Spleen (tissue), 11 donors: ENCODE measurements around the gene PRMT2. TPM values are rescaled to one million over a fixed set of nuclear protein-coding genes. Genes with fewer than 3 reads are reported as not detected.
"Not testable (repeated sequence)": the region's sequence is repeated elsewhere in the genome, so short reads cannot be mapped to it uniquely, and the experiment has no call there.

Experiments used
- DNase-seq: peaks from one replicate; pipeline ENCODE4 v3.0.0-alpha.2; 2020
- H3K27ac ChIP-seq, 8 donors: fragments of 200-600 bp; sonication (generic) in 7 of 8; 1 replicate in 4 of 8; 2 replicates in 4 of 8; pipeline versions ENCODE4 v1.5.0 to v1.8.0; 2016 to 2021; ENCODE audit warnings: inconsistent platforms in 4 of 8, mild to moderate bottlenecking in 4 of 8, moderate library complexity in 1 of 8
- H3K27me3 ChIP-seq, 7 donors: fragments of 200-600 bp; sonication (generic) in 6 of 7; replicated peaks in 1 of 7; 1 replicate in 4 of 7; 2 replicates in 3 of 7; pipeline versions ENCODE4 v1.5.0 to v1.8.0; 2016 to 2021; ENCODE audit warnings: inconsistent platforms in 3 of 7, mild to moderate bottlenecking in 1 of 7
- H3K36me3 ChIP-seq, 6 donors: fragments of 200-600 bp; sonication (generic) in 5 of 6; 1 replicate in 4 of 6; 2 replicates in 2 of 6; pipeline versions ENCODE4 v1.5.0 to v1.8.0; 2016 to 2021; ENCODE audit warnings: inconsistent platforms in 2 of 6
- H3K4me1 ChIP-seq, 6 donors: fragments of 200-600 bp; sonication (generic) in 5 of 6; 1 replicate in 3 of 6; 2 replicates in 3 of 6; pipeline versions ENCODE4 v1.5.0 to v1.8.0; 2016 to 2021; ENCODE audit warnings: inconsistent platforms in 3 of 6
- H3K4me3 ChIP-seq, 8 donors: fragments of 200-600 bp; sonication (generic) in 7 of 8; 1 replicate in 4 of 8; 2 replicates in 4 of 8; pipeline versions ENCODE4 v1.5.0 to v1.8.0; 2016 to 2021; ENCODE audit warnings: inconsistent platforms in 4 of 8, mild to moderate bottlenecking in 4 of 8, moderate library complexity in 2 of 8
- H3K9me3 ChIP-seq, 8 donors: fragments of 200-600 bp; sonication (generic) in 7 of 8; 1 replicate in 4 of 8; 2 replicates in 4 of 8; pipeline versions ENCODE4 v1.5.0 to v1.8.0; 2016 to 2021; ENCODE audit warnings: inconsistent platforms in 4 of 8
- CTCF ChIP-seq, 11 experiments: fragments of 200-600 bp in 7 of 11; fragments of 450-650 bp in 4 of 11; sonication (generic) in 4 of 11; IDR thresholded peaks in 8 of 11; conservative IDR thresholded peaks in 3 of 11; 1 replicate in 7 of 11; 2 replicates in 4 of 11; pipeline versions ENCODE4 v1.4.0 to v1.8.0; 2016 to 2021; ENCODE audit warnings: antibody characterized with exemption in 11 of 11, inconsistent platforms in 4 of 11, mild to moderate bottlenecking in 1 of 11
- POLR2A ChIP-seq, 3 donors: fragments of 450-650 bp; IDR thresholded peaks; one replicate each; pipeline ENCODE4 v1.5.1; 2017; ENCODE audit warnings: antibody characterized with exemption in 3 of 3, mild to moderate bottlenecking in 1 of 3
- POLR2AphosphoS5 ChIP-seq, 3 donors: sonication (generic); formaldehyde crosslinking; IDR thresholded peaks; one replicate each; pipeline ENCODE4 v1.5.1; 2017; ENCODE audit warnings: antibody characterized with exemption in 3 of 3
- WGBS, 5 donors: extraction: QIAGEN DNeasy Blood & Tissue Kit in 3 of 5; methylation state at CpG; one replicate each; pipeline versions ENCODE4 v1.1.5 to v1.1.7; 2013 to 2018; 5-methylcytosine and 5-hydroxymethylcytosine counted together
- intact Hi-C: fragments of 100-400 bp; cut with DNase I; formaldehyde crosslinking; loops from one replicate; pipeline ENCODE4 v1.15.0; 2023; ENCODE audit warnings: low total_unique reads
- polyA plus RNA-seq, 3 donors: library from polyadenylated mRNA; stranded (reverse); fragments of 200-250 nt; gene quantifications; one replicate each; pipeline ENCODE4 v1.2.1, GENCODE V29; 2013
- total RNA-seq, 7 donors: library from RNA; depleted of rRNA in 3 of 7; stranded (reverse); fragments of >200 nt in 3 of 7; fragmentation: NEBNext Ultra II Directional in 4 of 7; extraction: Animal tissue kit (Norgen Biotek cat#: 25700) in 4 of 7; gene quantifications; one replicate each; pipeline versions ENCODE4 v1.1.0 to v1.2.1, GENCODE V29; 2016 to 2021
- donor health status: healthy with polysubstance abuse.
- donor health status: DM: no; HTN: no; CAD: no; lungs with moderate emphysema.
- donor health status: DM: no; HTN: no; CAD: no.
- donor health status: Bipolar disorder and iron deficiency.
- donor health status: healthy.
- donor health status: DM: no; HTN: no; CAD: no.
- donor health status: DM: yes; HTN: yes; CAD: no.

Gene PRMT2
- total and polyA plus RNA-seq, 10 donors: 57.8 to 129 (median 103) TPM

- DNase-seq: no peak
- TF ChIP-seq CTCF (IDR thresholded peaks at IDR 0.05 in 8 of 11, conservative IDR thresholded peaks at IDR 0.05 in 3 of 11) (no peak), POLR2AphosphoS5 (IDR thresholded peaks at IDR 0.05) (no peak), POLR2A (IDR thresholded peaks at IDR 0.05) (no peak)
- 81 to 95% (median 93%) methylated on average over 5 to 7 of the region's 7 CpGs for WGBS, 5 donors
- Histone ChIP-seq H3K36me3 (no peaks in the 10 kb centered on the region), H3K27me3 (peaks cover 0 to 6% (median 0%) of the 10 kb centered on the region in 7 donors), H3K4me3 (no peak overlapping the region), H3K4me1 (peaks cover 0 to 31% (median 17%) of the 10 kb centered on the region in 6 donors), H3K27ac (peak overlapping the region in 6 of 8 donors; percentile 19 to 70 (median 50)), H3K9me3 (peaks cover 0 to 23% (median 19%) of the 10 kb centered on the region in 8 donors)
- intact Hi-C loops: no loop called here
Observed at GRCh38 chr21:46626536-46626935, 8.9 kb upstream of the PRMT2 start.

DNA sequence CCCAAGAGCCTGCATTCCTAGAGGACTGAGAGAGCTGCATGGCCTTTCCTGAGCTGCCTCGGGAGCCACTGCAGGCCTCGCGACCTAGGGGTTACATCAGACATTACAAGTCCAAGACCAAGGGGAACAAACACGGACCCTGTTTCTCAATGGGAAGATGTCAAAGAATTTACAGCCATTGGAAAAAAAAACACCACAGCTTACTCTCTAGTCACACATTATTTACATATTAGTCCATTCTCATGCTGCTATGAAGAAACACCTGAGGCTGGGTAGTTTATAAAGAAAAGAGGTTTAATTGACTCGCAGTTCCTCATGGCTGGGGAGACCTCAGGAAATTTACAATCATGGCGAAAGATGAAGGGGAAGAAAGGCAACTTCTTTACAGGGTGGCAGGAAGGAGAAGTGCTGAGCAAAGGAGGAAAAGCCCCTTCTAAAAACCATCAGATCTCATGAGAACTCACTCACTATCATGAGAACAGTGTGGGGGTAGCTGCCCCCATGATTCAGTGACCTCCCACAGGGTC is 8.4 kb upstream of the PRMT2 start:
- peaks cover 0 to 6% (median 0%) of the 10 kb centered on the region in 7 donors for H3K27me3 ChIP-seq
- H3K4me3 ChIP-seq: no peak overlapping the region
- TF ChIP-seq CTCF (IDR thresholded peaks at IDR 0.05 in 8 of 11, conservative IDR thresholded peaks at IDR 0.05 in 3 of 11) (no peak), POLR2AphosphoS5 (IDR thresholded peaks at IDR 0.05) (no peak), POLR2A (IDR thresholded peaks at IDR 0.05) (no peak)
- WGBS, 5 donors: 42 to 77% (median 64%) methylated on average over 6 of the region's 6 CpGs
- DNase-seq: no peak
- no peaks in the 10 kb centered on the region for H3K36me3 ChIP-seq
- peaks cover 0 to 23% (median 19%) of the 10 kb centered on the region in 8 donors for H3K9me3 ChIP-seq
- intact Hi-C loops: no loop called here
- H3K27ac ChIP-seq: peak overlapping the region in 6 of 8 donors; percentile 19 to 70 (median 50)
- H3K4me1 ChIP-seq: peaks cover 0 to 26% (median 12%) of the 10 kb centered on the region in 6 donors

- Histone ChIP-seq H3K27ac (peak overlapping the region in 3 of 8 donors; percentile 58 to 70 (median 65)), H3K36me3 (no peaks in the 10 kb centered on the region), H3K4me1 (peaks cover 0 to 19% (median 5%) of the 10 kb centered on the region in 6 donors), H3K9me3 (peaks cover 0 to 23% (median 19%) of the 10 kb centered on the region in 8 donors), H3K27me3 (peaks cover 0 to 6% (median 0%) of the 10 kb centered on the region in 7 donors), H3K4me3 (no peak overlapping the region)
- TF ChIP-seq POLR2A (IDR thresholded peaks at IDR 0.05) (no peak), CTCF (IDR thresholded peaks at IDR 0.05 in 8 of 11, conservative IDR thresholded peaks at IDR 0.05 in 3 of 11) (no peak), POLR2AphosphoS5 (IDR thresholded peaks at IDR 0.05) (no peak)
- 87 to 95% (median 90%) methylated on average over 4 of the region's 4 CpGs for WGBS, 5 donors
- intact Hi-C loops: no loop called here
- no peak for DNase-seq
Observed at GRCh38 chr21:46627726-46628125, 7.7 kb upstream of the PRMT2 start.

GRCh38 chr21:46628868-46629267 is 6.6 kb upstream of the PRMT2 start:
- peaks cover 0 to 6% (median 0%) of the 10 kb centered on the region in 7 donors for H3K27me3 ChIP-seq

DNA sequence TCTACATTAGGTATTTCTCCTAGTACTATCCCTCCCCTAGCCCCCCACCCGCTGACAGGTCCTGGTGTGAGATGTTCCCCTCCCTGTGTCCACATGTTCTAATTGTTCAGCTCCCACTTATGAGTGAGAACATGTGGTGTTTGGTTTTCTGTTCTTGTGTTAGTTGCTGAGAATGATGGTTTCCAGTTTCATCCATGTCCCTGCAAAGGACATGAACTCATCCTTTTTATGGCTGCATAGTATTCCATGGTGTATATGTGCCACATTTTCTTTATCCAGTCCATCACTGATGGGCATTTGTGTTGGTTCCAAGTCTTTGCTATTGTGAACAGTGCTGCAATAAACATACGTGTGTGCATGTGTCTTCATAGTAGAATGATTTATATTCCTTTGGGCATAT is 4.6 kb upstream of the PRMT2 start:
- 94 to 100% (median 97%) methylated on average over 2 of the region's 2 CpGs for WGBS, 5 donors
- peaks cover 0 to 23% (median 9%) of the 10 kb centered on the region in 6 donors for H3K4me1 ChIP-seq
- H3K27ac ChIP-seq, intact Hi-C loops, H3K4me3 ChIP-seq, H3K36me3 ChIP-seq, H3K27me3 ChIP-seq, DNase-seq: not testable (repeated sequence)
- peaks cover 0 to 12% (median 9%) of the 10 kb centered on the region in 8 donors for H3K9me3 ChIP-seq

More at GRCh38 chr21:46628868-46629267, 6.6 kb upstream of the PRMT2 start:
- peaks cover 0 to 11% (median 0%) of the 10 kb centered on the region in 6 donors for H3K4me1 ChIP-seq
- intact Hi-C loops: no loop called here
- no peak for DNase-seq
- no peak overlapping the region for H3K4me3 ChIP-seq
- no peaks in the 10 kb centered on the region for H3K36me3 ChIP-seq
- peaks cover 0 to 23% (median 19%) of the 10 kb centered on the region in 8 donors for H3K9me3 ChIP-seq
- 85 to 88% (median 87%) methylated on average over 6 of the region's 6 CpGs for WGBS, 5 donors
- no peak overlapping the region for H3K27ac ChIP-seq
- TF ChIP-seq POLR2A (IDR thresholded peaks at IDR 0.05) (no peak), POLR2AphosphoS5 (IDR thresholded peaks at IDR 0.05) (no peak)
